Fibroblast of the conjunctiva (primary cell): Measurements from ENCODE around the gene NUMA1.

Experiments
- DNase-seq: peaks from one replicate; pipeline ENCODE4 v3.0.0-alpha.2; 2010; ENCODE audit warnings: low read depth

NUMA1 gene

DNA sequence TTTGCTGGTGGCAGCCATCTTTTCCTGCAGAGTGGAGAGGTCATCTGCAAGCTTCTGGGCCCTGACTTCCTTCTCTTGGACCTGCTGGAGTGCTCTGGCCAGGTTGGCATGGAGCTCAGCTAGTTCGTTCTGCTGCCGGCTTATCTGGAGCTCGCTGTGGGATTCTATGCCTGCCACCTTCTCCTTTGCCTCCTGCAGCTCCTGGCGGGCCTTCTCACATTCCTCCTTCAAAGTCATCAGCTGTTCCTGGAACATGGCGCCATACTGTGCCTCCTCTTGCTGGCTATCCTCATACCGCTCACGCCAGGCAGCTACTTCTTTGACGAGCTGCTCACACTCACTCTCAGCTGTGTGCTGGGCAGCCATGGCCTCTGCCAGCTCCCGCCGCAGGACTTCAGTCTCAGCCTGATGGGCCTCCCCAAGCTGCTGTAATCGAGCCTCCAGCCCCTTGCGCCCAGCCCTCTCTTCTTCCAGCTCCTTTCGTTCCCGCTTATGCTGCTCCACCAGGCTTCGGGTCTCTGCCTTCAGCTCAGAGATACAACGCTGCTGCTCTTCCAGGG lies 65.5 kb downstream of the NUMA1 start:
- DNase-seq: no peak

DNA sequence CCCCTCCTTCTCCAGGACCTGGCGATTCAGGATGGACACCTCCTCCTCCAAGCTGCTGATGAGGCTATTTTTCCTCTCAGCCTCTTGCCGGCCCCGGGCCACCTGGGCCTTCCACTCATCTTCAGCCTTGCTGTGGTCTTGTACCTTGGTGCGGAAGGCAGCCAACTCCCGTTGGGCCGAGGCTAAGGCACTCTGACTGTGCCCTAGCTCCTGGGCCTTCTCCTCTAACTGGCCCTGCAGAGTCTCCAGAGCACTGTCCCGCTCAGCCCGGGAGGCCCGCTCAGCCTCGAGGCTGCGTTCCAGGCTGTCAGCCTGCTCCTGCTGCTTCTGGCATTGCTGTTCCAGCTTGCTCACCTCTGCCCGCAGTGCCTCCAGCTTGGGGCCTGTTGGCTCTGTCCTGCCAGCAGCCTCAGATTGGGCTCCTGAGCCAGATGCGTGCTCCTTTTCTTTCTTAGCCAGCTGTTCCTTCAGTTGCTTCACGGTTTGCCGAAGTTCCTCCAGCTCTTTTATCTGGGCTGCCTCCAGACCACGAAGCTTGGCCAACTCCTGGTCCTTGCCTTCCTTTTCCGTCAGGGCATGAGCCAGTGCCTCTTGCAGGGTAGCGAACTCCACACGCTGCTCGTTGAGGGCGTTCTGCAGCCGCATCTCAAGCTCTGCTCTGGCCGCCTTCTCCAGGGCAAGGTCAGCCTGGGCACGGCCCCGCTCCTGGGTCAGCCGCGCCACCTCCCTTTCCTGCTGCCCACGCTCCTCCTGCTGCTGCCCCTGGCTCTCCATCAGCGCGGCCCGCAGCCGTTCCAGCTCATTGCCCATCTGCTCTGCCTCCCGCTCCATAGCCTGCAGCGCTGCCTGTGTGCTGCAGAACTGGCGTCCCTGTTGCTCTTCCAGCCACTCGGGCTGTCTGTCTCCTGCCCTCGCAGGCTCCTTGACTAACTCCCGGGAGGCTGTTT lies 66.3 kb downstream of the NUMA1 start:
- no peak for DNase-seq

DNA sequence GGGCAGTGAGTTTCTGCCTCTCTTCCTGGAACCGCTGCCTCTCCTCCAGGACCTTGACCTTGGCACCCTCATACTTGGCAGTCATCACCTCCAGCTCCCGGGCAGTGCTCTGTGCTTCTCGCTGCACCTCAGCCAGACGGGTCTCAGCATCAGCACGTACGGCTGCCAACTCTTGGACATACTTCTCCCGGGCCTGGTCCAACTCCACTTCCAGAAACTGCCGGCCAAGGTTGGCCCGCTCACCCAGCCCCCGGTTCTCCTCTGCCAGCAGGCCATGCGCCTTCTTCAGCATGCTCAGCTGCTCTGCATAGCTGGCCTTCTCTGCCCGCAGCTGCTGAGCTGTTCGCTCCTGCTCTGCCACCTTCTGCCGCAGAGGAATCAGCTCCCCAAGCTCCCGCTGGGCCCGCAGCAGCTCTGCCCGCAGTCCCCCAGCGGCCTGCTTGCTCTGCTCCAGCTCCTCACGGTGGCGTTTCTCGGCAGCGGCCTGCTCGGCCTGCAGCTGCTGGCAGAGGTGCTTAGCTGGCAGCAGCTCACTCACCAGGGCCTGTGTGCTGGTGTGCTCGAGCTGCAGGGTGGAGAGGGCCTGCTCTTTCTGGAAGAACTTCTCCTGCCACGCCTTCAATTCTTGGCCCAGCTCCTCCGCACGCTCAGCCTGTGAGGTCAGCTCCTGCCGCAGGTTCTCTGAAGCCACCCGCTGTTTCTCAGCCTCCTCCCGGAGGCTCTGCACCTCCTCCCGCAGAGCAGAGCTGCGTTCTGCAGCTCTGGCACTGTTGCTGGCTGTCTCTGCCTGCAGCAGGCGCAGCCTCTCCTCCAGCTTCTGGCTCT lies 67.2 kb downstream of the NUMA1 start:
- peak; percentile 93 for DNase-seq

DNA sequence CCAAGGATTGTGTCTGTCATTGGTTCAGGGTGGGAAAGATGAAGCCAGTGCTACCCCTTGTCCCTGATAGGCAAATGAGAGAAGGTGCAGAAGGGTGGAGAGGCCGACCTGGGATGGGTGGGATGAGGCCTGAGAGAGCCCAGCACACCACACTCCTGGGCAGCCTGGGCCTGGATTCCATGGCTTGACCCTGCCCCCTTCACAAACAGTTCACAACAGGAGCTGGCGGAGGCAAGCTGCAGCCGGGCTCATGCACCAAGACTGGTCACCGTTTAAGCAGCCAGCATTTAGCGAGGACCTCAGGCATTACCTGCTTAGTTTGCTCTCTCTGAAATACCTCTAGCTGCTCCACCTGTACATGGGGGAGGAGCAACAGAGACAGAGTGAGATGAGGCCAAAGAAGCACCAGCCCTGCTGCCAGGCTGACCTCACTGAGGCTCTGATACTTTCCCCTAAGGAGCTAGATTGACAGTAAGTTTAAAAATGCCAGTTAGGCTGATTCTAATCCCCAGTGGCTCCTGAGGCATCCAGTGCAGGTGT lies 68.2 kb downstream of the NUMA1 start:
- DNase-seq: no peak

DNA sequence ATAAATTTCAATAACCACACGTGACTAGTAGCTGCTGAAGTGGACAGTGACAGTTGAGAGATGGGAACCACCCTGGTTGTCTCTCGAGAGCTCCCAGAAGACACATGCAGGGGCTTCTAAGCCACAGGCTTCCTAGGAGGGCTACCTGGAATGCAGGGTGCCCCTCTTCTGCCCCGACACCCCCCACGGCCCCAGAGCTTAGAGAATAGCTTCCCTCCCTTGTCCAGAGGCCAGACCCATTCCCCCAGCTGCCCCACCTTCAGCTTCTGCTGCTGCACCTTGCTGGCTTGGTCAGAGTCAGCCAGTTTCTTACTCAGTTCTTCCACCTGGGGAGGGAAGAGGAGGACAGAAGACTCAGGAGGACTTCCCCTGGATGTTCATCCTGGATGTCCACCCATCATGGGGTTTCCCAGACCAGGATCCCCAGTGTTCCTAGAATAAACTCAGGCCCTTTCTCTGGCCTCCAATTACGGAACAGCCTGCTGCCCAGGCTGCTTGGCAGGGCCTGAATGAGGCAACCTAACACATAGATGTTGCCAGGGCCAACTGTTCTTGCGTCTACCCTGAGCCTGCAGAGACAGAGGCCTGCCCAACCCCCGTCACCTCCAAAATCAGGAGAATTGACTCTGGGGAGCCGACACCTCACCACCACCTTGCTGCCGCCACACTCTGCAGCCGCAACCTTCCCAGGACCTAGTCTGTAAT lies 69.7 kb downstream of the NUMA1 start:
- no peak for DNase-seq

DNA sequence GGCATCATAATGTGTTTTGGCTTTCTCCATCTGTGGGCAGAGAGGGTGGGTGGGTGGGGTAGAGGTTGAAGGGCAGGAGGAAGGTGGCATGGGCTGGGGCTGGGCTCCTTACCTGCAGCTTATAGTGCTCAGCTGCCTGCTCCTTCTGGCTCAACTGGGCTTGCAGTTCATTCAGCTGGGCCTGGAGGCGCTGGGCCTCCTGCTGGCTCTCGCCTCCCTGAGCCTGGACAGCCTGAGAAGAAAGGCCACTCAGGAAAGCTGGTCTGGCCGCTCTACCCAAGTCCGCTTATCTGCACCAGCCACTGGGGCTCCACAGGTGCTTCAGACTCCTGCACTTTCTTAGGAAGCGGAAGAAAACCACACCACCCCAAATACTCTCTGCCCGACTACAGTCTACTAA lies 71.2 kb downstream of the NUMA1 start:
- DNase-seq: no peak

DNA sequence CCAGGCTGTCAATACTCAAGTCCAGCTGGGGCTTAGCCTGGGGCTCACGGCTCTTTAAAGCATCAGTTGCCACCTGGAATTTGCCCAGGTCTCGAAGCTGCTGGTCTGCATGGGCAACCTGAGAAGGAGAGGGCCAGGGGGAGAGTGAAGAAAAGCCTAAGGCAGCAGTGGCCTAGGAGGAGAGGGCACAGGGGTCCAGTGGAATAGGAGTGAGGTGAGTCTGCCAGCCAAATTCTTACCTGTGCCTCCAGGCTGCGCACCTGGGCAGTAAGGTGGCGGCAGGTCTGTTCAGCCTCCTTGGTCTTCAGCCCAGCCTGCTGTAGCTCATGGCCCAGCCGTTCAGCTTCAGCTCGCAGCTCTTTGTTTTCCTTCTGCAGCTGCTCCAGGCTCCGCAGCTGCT lies 71.6 kb downstream of the NUMA1 start:
- no peak for DNase-seq

DNA sequence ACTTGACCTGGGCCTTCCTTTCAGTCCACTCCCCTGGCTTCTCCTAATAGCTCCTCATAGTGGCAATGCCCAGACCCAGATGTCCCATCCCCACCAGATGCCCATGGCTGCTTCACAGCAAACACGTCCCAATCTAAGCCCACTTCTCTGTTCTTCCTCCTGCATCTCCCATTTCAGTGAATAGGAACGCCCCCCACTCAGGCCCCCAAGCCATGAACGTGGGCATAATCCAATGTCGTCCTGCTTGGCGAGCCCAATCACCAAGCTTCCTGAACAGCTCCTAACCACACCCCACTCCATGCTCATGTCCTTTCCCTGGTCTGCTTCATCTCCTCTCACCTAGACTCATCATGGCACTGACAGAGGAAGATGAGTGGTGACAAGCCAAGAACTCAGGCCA lies 72.8 kb downstream of the NUMA1 start:
- no peak for DNase-seq

DNA sequence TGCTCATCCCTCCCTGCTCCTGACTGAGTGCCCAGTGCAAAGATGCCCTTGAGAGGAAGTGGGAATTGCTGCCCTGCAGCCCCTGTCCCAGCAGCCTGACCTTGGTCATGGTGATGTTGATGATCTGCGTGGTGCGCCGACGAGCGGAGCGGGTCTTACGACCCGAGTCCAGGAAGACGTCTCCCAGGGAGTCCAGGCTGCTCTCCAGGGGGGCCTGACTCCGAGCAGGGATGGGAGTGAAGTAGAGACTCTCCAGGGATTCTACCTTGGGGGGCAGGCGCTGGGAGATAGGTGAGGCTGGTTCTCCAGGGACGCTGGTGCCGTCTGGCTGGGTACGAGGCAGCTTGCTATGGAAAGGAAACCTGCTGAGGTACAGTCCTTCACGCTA lies 73.3 kb downstream of the NUMA1 start:
- no peak for DNase-seq

DNA sequence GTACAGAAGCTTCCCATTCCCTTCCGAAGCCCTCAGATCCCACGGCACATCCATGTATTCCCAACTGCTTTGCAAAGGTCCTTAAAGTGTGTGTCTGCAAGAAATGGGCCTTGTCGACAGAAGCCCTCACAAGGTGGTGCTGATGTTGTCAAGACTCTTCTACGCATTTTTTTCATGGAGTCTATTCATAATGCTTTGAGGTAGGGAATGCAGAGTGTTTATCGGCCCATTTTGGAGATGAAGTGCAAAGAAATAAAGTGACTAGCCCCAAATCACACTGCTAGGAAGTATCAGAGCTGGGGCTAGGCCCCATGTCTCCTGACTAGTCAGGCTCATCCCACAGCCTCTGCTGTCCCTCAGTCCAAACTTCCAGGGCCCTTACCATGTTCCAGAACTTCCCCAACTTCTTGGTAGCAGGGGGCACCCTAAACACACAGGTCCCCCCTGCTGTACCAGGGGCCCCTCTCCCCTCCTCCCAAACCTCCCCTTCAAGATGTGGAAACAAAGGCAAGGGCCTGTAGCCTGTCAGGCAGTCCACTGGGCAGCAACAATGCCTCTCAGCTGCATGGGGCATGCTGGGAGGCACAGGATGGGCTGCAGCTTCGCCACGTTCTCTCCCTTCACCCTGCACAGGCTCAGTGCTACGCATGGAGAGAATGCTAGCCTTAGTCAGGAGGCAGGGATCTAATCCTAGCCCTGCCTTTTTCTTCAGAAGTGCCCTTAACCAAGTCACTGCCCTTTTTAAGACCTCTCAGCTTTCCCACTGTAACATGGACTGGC lies 73.8 kb downstream of the NUMA1 start:
- DNase-seq: no peak

DNA sequence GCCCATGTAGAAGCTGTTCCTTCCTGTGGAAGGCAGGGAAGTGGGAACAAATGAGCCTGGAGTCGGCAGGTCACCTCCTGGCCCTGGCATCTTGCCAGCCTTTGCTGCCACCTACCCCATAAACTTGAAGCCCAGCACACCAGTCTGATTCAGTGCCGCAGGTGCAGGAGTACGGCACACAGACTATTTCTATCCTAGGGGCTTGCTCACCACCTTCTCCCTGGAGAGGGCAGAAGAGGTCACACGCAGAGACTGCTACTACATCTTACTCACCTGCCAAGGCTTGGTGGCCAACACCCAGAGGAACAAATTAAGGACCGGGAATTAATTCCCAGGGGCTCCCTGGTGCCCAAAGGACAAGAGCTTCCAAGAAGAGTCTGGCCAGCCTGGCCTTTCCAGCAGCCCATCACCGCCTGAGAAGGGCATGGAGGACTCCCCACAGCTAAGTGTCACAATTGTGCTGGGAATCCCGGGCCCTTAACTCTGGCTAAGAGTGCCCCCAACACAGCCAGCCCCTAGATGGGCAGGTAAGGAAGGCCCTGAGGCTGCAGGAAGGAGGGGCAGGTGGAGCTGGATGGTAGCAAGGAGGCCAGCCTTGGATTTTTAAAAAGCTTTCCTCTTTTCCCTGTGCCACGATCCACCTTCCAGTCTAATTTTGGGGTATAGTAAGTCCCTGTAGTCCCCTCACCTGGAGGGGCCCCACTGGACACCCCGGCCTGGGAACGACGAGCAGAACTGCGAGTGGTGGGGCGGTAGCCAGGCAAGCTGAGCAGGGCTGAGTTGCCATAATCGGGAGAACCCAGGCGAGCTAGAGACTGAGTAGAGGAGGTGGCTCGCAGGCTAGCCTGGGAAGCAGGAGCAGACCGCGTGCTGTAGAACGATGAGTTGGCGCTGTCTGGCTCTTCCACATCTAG lies 74.7 kb downstream of the NUMA1 start:
- no peak for DNase-seq

DNA sequence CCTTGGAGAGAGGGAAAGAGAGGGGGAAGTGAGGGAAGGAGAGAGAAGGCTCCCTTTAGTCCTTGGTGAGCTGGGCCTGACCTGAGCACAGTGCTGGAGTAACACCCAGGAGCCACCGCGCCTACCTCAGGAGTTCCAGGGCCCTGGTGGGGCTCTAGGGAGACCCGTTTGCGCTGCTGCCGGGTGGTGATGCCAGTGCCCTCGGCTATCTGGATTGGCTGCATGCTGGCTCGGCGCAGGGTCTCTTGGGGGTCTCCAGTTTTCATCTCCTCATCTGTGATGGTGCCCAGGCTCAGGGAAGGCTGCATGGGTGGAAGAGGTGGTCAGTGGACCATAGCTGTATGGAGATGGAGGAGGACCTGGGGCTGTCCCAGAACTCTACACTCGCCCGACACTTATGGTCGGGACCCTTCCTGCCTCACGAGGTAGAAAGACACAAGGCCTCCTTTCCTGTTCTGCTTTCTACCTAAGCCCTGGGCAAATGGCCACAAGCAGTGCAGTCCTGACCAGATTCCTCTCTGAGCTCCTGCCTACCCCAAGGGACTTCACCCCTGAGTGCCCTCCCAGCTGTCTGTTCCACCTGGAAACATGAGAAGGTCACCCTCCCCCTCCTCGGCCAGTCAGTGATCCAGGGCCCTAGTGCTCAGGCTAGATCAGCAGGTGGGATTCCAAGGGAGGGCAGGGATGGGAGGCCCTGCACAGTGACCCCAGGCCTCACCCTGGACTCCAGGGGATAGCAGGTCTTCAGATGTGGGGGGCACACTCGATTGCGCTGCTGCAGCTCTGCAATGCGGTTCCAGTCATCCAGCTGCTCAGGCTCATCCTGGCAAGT lies 75.6 kb downstream of the NUMA1 start:
- no peak for DNase-seq

DNA sequence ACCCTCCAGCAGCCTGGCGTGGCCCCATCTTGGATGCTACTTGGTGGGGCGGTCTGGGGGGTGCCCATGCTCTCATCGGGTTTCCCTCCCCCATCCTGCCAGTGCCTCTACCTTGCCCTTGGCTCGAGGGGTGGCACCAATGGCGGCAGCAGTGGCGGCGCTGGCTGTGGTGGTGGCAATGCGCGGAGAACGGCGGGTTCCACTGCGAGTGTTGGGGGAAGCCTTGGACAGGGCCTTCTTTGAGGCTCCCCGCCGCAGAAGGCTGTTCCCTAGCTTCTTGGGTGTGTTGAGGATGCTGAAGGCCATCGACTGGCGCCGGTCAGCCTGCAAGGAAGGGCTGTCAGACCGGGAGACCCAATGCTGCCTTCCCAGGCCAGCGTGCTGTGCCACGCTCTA lies 76.6 kb downstream of the NUMA1 start:
- DNase-seq: no peak

DNA sequence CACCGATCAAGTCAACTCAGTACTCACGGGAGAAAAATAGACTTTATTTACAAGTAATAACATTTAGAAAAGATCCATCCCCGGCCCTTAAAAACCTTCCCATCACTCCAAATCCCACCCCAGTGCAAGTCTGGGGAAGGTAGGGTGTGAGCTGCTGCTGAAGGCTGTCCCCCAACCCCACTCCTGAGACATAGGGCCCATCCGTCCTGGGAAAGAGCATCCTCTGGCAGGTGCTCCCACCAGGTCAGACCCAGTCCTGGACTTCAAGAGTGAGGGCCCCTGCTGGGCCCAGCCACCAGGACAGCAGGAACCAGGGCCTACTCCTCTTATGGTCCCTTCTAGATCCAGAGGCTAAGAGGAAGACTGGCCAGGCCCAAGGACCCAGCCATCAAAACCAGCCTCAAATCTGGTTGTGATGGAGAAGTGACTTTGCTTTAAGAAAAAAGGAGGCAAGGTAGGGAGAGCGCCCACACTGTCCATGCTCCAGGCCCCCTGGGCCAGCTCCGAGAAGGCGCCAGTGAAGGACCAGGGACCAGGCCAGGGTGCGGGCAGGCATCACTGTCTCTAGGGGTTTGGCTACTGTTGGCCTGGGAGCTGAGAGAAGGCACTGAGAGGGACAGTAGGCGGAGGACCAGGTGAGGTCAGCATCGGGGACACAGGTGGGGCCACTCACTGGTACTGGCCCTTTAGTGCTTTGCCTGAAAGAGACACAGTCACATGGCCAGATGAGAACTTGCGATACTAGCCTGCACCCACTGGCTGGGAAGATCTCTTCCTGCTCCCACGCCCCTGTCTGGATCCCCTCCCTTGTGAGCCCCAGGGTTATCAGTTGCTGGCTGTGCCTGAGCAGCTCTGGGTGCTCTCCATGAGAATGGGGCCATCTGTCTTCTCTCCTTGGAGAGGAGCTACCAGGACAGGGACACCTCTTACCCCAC lies 77.2 kb downstream of the NUMA1 start:
- no peak for DNase-seq

DNA sequence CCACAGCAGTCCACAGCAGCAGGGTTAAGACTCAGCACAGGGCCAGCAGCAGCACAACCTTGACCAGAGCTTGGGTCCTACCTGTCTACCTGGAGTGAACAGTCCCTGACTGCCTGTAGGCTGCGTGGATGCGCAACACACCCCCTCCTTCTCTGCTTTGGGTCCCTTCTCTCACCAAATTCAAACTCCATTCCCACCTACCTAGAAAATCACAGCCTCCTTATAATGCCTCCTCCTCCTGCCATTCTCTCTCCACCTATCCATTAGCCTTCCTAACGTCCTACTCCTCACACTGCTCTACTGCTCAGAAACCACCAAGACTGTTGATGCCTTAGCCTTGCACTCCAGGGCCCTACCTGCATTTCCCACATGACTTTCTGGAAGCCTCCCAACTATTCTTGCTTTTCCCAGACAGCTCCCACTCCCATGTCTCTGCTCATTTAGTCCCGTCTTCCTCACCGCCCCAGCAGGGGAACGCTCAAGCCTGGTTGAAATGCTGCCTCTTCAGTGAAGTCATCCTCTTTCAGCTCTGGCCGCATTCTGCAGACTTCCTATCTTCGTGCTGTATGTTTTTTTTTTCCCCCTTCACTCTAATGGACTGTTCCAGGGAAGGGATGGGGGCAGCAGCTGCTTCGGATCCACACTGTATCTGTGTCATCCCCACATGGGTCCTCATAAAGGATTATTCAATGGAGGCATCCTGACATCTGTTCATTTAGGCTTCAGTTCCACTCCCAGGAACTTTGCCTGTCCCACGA lies 78.3 kb downstream of the NUMA1 start:
- no peak for DNase-seq

DNA sequence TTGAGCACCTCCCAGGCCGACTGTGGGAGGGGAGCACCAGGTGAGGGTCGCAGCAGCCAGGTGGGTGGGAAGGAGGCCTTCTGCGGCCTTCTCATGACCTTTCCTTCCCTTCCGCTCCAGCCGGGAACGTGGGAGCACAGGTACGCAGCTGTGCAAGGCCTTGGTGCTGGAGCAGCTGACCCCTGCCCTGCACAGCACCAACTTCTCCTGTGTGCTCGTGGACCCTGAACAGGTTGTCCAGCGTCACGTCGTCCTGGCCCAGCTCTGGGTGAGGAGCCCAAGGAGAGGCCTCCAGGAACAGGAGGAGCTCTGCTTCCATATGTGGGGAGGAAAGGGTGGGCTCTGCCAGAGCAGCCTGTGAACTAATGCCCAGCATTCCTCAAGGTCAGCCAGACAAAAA lies 79.1 kb downstream of the NUMA1 start:
- no peak for DNase-seq

DNA sequence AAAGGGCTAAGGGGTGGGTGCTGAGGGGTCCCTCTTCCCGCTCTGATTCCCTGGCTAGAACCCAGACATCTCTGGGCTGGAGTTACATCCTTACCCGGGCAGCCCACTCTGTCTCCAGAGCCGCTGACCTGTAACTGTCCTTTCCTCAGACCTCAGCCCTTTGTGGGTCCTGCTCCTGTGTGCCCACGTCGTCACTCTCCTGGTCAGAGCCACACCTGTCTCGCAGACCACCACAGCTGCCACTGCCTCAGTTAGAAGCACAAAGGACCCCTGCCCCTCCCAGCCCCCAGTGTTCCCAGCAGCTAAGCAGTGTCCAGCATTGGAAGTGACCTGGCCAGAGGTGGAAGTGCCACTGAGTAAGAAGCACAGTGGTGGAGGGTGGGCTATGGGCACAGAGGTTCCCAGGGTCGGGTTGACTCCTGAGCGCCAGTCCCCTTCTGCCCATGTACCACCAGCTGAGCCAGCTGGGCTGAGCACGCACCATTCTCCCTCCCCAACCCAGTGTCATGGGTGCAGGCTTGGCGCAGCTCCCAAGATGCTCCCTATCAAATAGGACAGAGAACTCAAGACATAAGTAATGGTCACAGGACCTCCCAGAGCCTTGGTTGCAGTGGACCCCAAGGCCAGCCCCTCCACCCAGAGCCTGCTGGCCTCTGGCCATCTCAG lies 80.0 kb downstream of the NUMA1 start:
- DNase-seq: no peak
